Mesenchymal stem cell (in vitro differentiated cells and primary cell): ENCODE measurements around the gene SHBG.
A peak's percentile ranks its signal among the peaks of the same experiment; 100 is the strongest.

ENCODE experiments used
- DNase-seq: peaks from one replicate; pipeline ENCODE4 v3.0.0-alpha.2; 2013
- H2AFZ ChIP-seq: one replicate; pipeline ENCODE4 v1.6.1; 2013; ENCODE audit warnings: low read depth, mild to moderate bottlenecking, control low read depth, inconsistent platforms, low read length, moderate library complexity
- H2AK5ac ChIP-seq: 2 replicates; pipeline ENCODE4 v1.6.1; 2013; ENCODE audit warnings: low read length, moderate library complexity, mild to moderate bottlenecking, inconsistent platforms; ENCODE audit not compliant: severe bottlenecking
- H2BK120ac ChIP-seq: one replicate; pipeline ENCODE4 v1.6.1; 2013; ENCODE audit warnings: low read depth, mild to moderate bottlenecking, inconsistent platforms, low read length, moderate library complexity
- H2BK12ac ChIP-seq, 2 experiments: one replicate each; pipeline ENCODE4 v1.6.1; 2013; ENCODE audit warnings: inconsistent platforms in 2 of 2, low read length in 2 of 2, mild to moderate bottlenecking in 2 of 2, moderate library complexity in 2 of 2, control low read depth in 1 of 2
- H2BK15ac ChIP-seq: one replicate; pipeline ENCODE4 v1.6.1; 2013; ENCODE audit warnings: mild to moderate bottlenecking, low read depth, inconsistent platforms; ENCODE audit not compliant: poor library complexity, severe bottlenecking
- H2BK5ac ChIP-seq: 2 replicates; pipeline ENCODE4 v1.6.1; 2013; ENCODE audit warnings: low read depth, mild to moderate bottlenecking, low read length, control low read depth, inconsistent platforms; ENCODE audit not compliant: poor library complexity, severe bottlenecking
- H3K14ac ChIP-seq, 2 experiments: one replicate each; pipeline ENCODE4 v1.6.1; 2013; ENCODE audit warnings: inconsistent platforms in 2 of 2, low read length in 2 of 2, control low read depth in 1 of 2, mild to moderate bottlenecking in 1 of 2, moderate library complexity in 1 of 2
- H3K18ac ChIP-seq, 2 experiments: one replicate each; pipeline ENCODE4 v1.6.1; 2013; ENCODE audit warnings: inconsistent platforms in 2 of 2, low read length in 2 of 2, control low read depth in 1 of 2, low read depth in 1 of 2, mild to moderate bottlenecking in 1 of 2
- H3K23ac ChIP-seq, 2 experiments: one replicate each; pipeline ENCODE4 v1.6.1; 2013; ENCODE audit warnings: inconsistent platforms in 2 of 2, low read length in 2 of 2, mild to moderate bottlenecking in 2 of 2, moderate library complexity in 2 of 2, control low read depth in 1 of 2
- H3K27ac ChIP-seq: 2 replicates; pipeline ENCODE4 v1.5.1; 2013; ENCODE audit warnings: mild to moderate bottlenecking, moderate library complexity, low read length, control low read depth, inconsistent platforms; ENCODE audit not compliant: poor library complexity, severe bottlenecking
- H3K27me3 ChIP-seq, 2 experiments: 2 replicates each; pipeline versions ENCODE4 v1.6.1 to v1.7.0; 2013; ENCODE audit warnings: low read length in 2 of 2, mild to moderate bottlenecking in 2 of 2, moderate library complexity in 2 of 2, control low read depth in 1 of 2, inconsistent platforms in 1 of 2; ENCODE audit not compliant: control insufficient read depth in 1 of 2, insufficient read depth in 1 of 2
- H3K36me3 ChIP-seq, 2 experiments: 2 replicates each; pipeline versions ENCODE4 v1.6.1 to v1.7.0; 2013; ENCODE audit warnings: low read length in 2 of 2, control low read depth in 1 of 2, inconsistent platforms in 1 of 2, low read depth in 1 of 2, mild to moderate bottlenecking in 1 of 2; ENCODE audit not compliant: insufficient read depth in 2 of 2, control insufficient read depth in 1 of 2
- H3K4ac ChIP-seq, 2 experiments: one replicate each; pipeline ENCODE4 v1.6.1; 2013; ENCODE audit warnings: inconsistent platforms in 2 of 2, low read length in 2 of 2, mild to moderate bottlenecking in 2 of 2, moderate library complexity in 2 of 2, control low read depth in 1 of 2, low read depth in 1 of 2
- H3K4me1 ChIP-seq: 2 replicates; pipeline ENCODE4 v1.6.1; 2013; ENCODE audit warnings: low read depth, low read length, control low read depth; ENCODE audit not compliant: control insufficient read depth, insufficient read depth
- H3K4me2 ChIP-seq: 2 replicates; pipeline ENCODE4 v1.6.1; 2013; ENCODE audit warnings: low read length, mild to moderate bottlenecking, inconsistent platforms; ENCODE audit not compliant: poor library complexity, severe bottlenecking
- H3K4me3 ChIP-seq, 2 experiments: 2 replicates each; pipeline versions ENCODE4 v1.5.1 to v1.7.0; 2013; ENCODE audit warnings: low read length in 2 of 2, mild to moderate bottlenecking in 2 of 2, control low read depth in 1 of 2, low read depth in 1 of 2; ENCODE audit not compliant: insufficient read depth in 1 of 2
- H3K79me1 ChIP-seq: replicated peaks from 2 replicates; pipeline ENCODE4 v1.6.1; 2013; ENCODE audit warnings: mild to moderate bottlenecking, control low read depth, low read length, inconsistent platforms; ENCODE audit not compliant: poor library complexity, severe bottlenecking
- H3K9ac ChIP-seq: 2 replicates; pipeline ENCODE4 v1.7.0; 2013; ENCODE audit warnings: mild to moderate bottlenecking, low read length, moderate library complexity
- H3K9me3 ChIP-seq: 2 replicates; pipeline ENCODE4 v1.7.0; 2013; ENCODE audit warnings: mild to moderate bottlenecking, low read length; ENCODE audit not compliant: control insufficient read depth
- H4K8ac ChIP-seq: one replicate; pipeline ENCODE4 v1.6.1; 2013; ENCODE audit warnings: inconsistent platforms, mild to moderate bottlenecking, low read length, moderate library complexity
- H4K91ac ChIP-seq: one replicate; pipeline ENCODE4 v1.6.1; 2013; ENCODE audit warnings: mild to moderate bottlenecking, low read length, inconsistent platforms
- WGBS: methylation state at CpG from one replicate; pipeline ENCODE4 v1.1.7; 2013; ENCODE audit warnings: mixed read lengths; 5-methylcytosine and 5-hydroxymethylcytosine counted together

The SHBG gene

GRCh38 chr17:7651665-7652387 lies 21.9 kb downstream of the SHBG start:
- Histone ChIP-seq H2BK12ac (no peak overlapping the region), H3K18ac (peak overlapping the region in 1 of 2 experiments; percentile 35), H2AK5ac (no peak overlapping the region), H3K27ac (no peak overlapping the region), H2BK120ac (peak overlapping the region; percentile 23), H4K91ac (no peak overlapping the region), H3K4ac (no peak overlapping the region), H3K4me3 (peak overlapping the region in 1 of 2 experiments; percentile 24), H3K14ac (no peak overlapping the region), H2BK15ac (peak overlapping the region; percentile 40), H3K9me3 (no peaks in the 10 kb centered on the region), H2BK5ac (no peak overlapping the region), H3K9ac (no peak overlapping the region), H2AFZ (peak overlapping the region; percentile 10), H3K23ac (peak overlapping the region in 1 of 2 experiments; percentile 80), H3K36me3 (no peaks in the 10 kb centered on the region), H3K27me3 (peaks cover 67 to 71% of the 10 kb centered on the region in 2 experiments), H3K4me1 (peaks cover 21% of the 10 kb centered on the region), H3K79me1 (no peaks in the 10 kb centered on the region), H4K8ac (no peak overlapping the region), H3K4me2 (peak overlapping the region; percentile 84)
- WGBS = 11% methylated on average over 26 of the region's 54 CpGs
- DNase-seq = no peak

- 86% methylated on average over 7 of the region's 12 CpGs for WGBS
- H3K36me3 ChIP-seq = no peaks in the 10 kb centered on the region
These were observed 22.7 kb downstream of the SHBG start for GRCh38 chr17:7652388-7653356.

GRCh38 chr17:7654832-7655540 lies 25.1 kb downstream of the SHBG start:
- Histone ChIP-seq H2BK15ac (no peak overlapping the region), H3K4me3 (no peak overlapping the region), H3K79me1 (no peaks in the 10 kb centered on the region), H2AK5ac (no peak overlapping the region), H2AFZ (no peak overlapping the region), H3K9me3 (no peaks in the 10 kb centered on the region), H3K27ac (no peak overlapping the region), H4K91ac (no peak overlapping the region), H2BK120ac (no peak overlapping the region), H3K18ac (no peak overlapping the region), H3K9ac (no peak overlapping the region), H3K36me3 (no peaks in the 10 kb centered on the region), H4K8ac (no peak overlapping the region), H3K14ac (no peak overlapping the region), H2BK5ac (no peak overlapping the region), H3K23ac (no peak overlapping the region), H3K4ac (no peak overlapping the region), H2BK12ac (no peak overlapping the region), H3K27me3 (peaks cover 59 to 65% of the 10 kb centered on the region in 2 experiments), H3K4me2 (no peak overlapping the region), H3K4me1 (peaks cover 21% of the 10 kb centered on the region)
- 84% methylated on average over 13 of the region's 16 CpGs for WGBS
- DNase-seq = no peak

More at GRCh38 chr17:7652388-7653356, 22.7 kb downstream of the SHBG start:
- no peak overlapping the region for H2BK12ac ChIP-seq
- no peak overlapping the region for H2BK5ac ChIP-seq
- no peak overlapping the region for H3K18ac ChIP-seq
- H2BK15ac ChIP-seq = no peak overlapping the region
- no peak overlapping the region for H4K8ac ChIP-seq
- H3K14ac ChIP-seq = no peak overlapping the region
- no peak for DNase-seq
- peaks cover 68 to 73% of the 10 kb centered on the region in 2 experiments for H3K27me3 ChIP-seq
- H3K23ac ChIP-seq = no peak overlapping the region
- no peak overlapping the region for H3K4me3 ChIP-seq
- H3K27ac ChIP-seq = no peak overlapping the region
- no peak overlapping the region for H2AFZ ChIP-seq
- no peaks in the 10 kb centered on the region for H3K79me1 ChIP-seq
- H3K9me3 ChIP-seq = no peaks in the 10 kb centered on the region
- H2BK120ac ChIP-seq = no peak overlapping the region
- no peak overlapping the region for H3K9ac ChIP-seq
- H3K4ac ChIP-seq = no peak overlapping the region
- H4K91ac ChIP-seq = no peak overlapping the region
- no peak overlapping the region for H3K4me2 ChIP-seq
- no peak overlapping the region for H2AK5ac ChIP-seq
- peaks cover 23% of the 10 kb centered on the region for H3K4me1 ChIP-seq

- Histone ChIP-seq H2AK5ac (no peak overlapping the region), H3K9me3 (no peaks in the 10 kb centered on the region), H3K36me3 (no peaks in the 10 kb centered on the region), H2AFZ (no peak overlapping the region), H3K4me1 (peaks cover 17% of the 10 kb centered on the region), H2BK12ac (no peak overlapping the region), H4K8ac (no peak overlapping the region), H3K18ac (no peak overlapping the region), H3K14ac (no peak overlapping the region), H3K23ac (no peak overlapping the region), H2BK5ac (no peak overlapping the region), H3K27ac (no peak overlapping the region), H2BK15ac (no peak overlapping the region), H3K4me2 (no peak overlapping the region), H2BK120ac (no peak overlapping the region), H3K4ac (no peak overlapping the region), H4K91ac (no peak overlapping the region), H3K4me3 (no peak overlapping the region), H3K27me3 (peaks cover 54 to 60% of the 10 kb centered on the region in 2 experiments), H3K79me1 (no peaks in the 10 kb centered on the region), H3K9ac (no peak overlapping the region)
- DNase-seq = no peak
- WGBS = 95% methylated on average over 17 of the region's 17 CpGs
These were observed 25.6 kb downstream of the SHBG start for GRCh38 chr17:7655541-7655840.
